Stimulated activated CD4-positive, alpha-beta T cell treated with anti-CD3 and anti-CD28 coated beads, Interleukin-1b, Interleukin-23, amount 100 ng/mL, for 24 hours (primary cell): ENCODE results near the gene TXNDC8.
"Not testable (repeated sequence)": the region's sequence is repeated elsewhere in the genome, so short reads cannot be mapped to it uniquely, and the experiment has no call there.

Source experiments
- DNase-seq, 4 experiments: peaks; one replicate each; pipeline ENCODE4 v3.0.0-alpha.2; 2020; ENCODE audit warnings: low read depth in 4 of 4, low spot score in 1 of 4

Gene TXNDC8

GRCh38 chr9:110328763-110329162 lies 8.9 kb downstream of the TXNDC8 start:
- no peak for DNase-seq

GRCh38 chr9:110327716-110328115 lies 9.9 kb downstream of the TXNDC8 start:
- DNase-seq: no peak

- DNase-seq: no peak
Measured at GRCh38 chr9:110323818-110324217, 13.8 kb downstream of the TXNDC8 start.

- no peak for DNase-seq
Measured at GRCh38 chr9:110320651-110321445, 16.8 kb downstream of the TXNDC8 start.

- DNase-seq: no peak
Measured at GRCh38 chr9:110319781-110320492, 17.7 kb downstream of the TXNDC8 start.

- DNase-seq: no peak
Measured at GRCh38 chr9:110317911-110318310, 19.8 kb downstream of the TXNDC8 start.

GRCh38 chr9:110316261-110317075 lies 21.2 kb downstream of the TXNDC8 start:
- DNase-seq: no peak

GRCh38 chr9:110311978-110312377 lies 25.7 kb downstream of the TXNDC8 start:
- not testable (repeated sequence) for DNase-seq

GRCh38 chr9:110309681-110310080 lies 28.0 kb downstream of the TXNDC8 start:
- DNase-seq: no peak

GRCh38 chr9:110308633-110309038 lies 29.0 kb downstream of the TXNDC8 start:
- DNase-seq: no peak

GRCh38 chr9:110307191-110307590 lies 30.5 kb downstream of the TXNDC8 start:
- no peak for DNase-seq

GRCh38 chr9:110303133-110303532 lies 34.5 kb downstream of the TXNDC8 start:
- no peak for DNase-seq

GRCh38 chr9:110298043-110298605 lies 39.5 kb downstream of the TXNDC8 start:
- no peak for DNase-seq

- DNase-seq: no peak
Measured at GRCh38 chr9:110293248-110293647, 44.4 kb downstream of the TXNDC8 start.

- DNase-seq: no peak
Measured at GRCh38 chr9:110291921-110292557, 45.6 kb downstream of the TXNDC8 start.

GRCh38 chr9:110290001-110290400 lies 47.7 kb downstream of the TXNDC8 start:
- no peak for DNase-seq

- no peak for DNase-seq
Measured at GRCh38 chr9:110288503-110288902, 49.2 kb downstream of the TXNDC8 start.

- no peak for DNase-seq
Measured at GRCh38 chr9:110287289-110287680, 50.4 kb downstream of the TXNDC8 start.

- no peak for DNase-seq
Measured at GRCh38 chr9:110284211-110284844, 53.3 kb downstream of the TXNDC8 start.

- no peak for DNase-seq
Measured at GRCh38 chr9:110283751-110284150, 53.9 kb downstream of the TXNDC8 start.

GRCh38 chr9:110282739-110283081 lies 55.0 kb downstream of the TXNDC8 start:
- no peak for DNase-seq
